MG63 (cell line): ENCODE data around the gene IL7R. TPM values are rescaled to one million over a fixed set of nuclear protein-coding genes. Genes with fewer than 3 reads are reported as not detected.

Experiments used
- DNase-seq: peaks from one replicate; pipeline ENCODE4 v3.0.0-alpha.2; 2020
- H3K27me3 ChIP-seq: fragments of 250-450 bp; sonication (Bioruptor Pico); 2 replicates; pipeline ENCODE4 v1.5.1; 2020; ENCODE audit warnings: mild to moderate bottlenecking, moderate library complexity
- H3K36me3 ChIP-seq: fragments of 250-450 bp; sonication (Bioruptor Pico); 2 replicates; pipeline ENCODE4 v1.5.1; 2020; ENCODE audit warnings: mild to moderate bottlenecking, moderate library complexity
- H3K4me3 ChIP-seq: fragments of 250-450 bp; sonication (Bioruptor Pico); 2 replicates; pipeline ENCODE4 v1.5.1; 2020; ENCODE audit warnings: mild to moderate bottlenecking, moderate library complexity
- H3K9me3 ChIP-seq: fragments of 250-450 bp; sonication (Bioruptor Pico); 2 replicates; pipeline ENCODE4 v1.5.1; 2020; ENCODE audit warnings: mild to moderate bottlenecking, moderate library complexity
- total RNA-seq: library from RNA; depleted of rRNA; stranded (reverse); fragments of >200 nt; shearing (Covaris generic); gene quantifications from 2 replicates; pipeline ENCODE4 v1.2.3, GENCODE V29; 2014; ENCODE audit warnings: low replicate concordance; rRNA removed

The IL7R gene
- total RNA-seq = 3.4 and 3.6 TPM in 2 replicates

- no peak for DNase-seq
- Histone ChIP-seq H3K4me3 (peak within 1 kb of the TSS; percentile 13), H3K36me3 (peaks cover 8% of the 10 kb centered on the region), H3K27me3 (no peaks in the 10 kb centered on the region), H3K9me3 (no peaks in the 10 kb centered on the region)
These were observed at the start of gene IL7R for GRCh38 chr5:35856765-35857351. IL7R (plus strand) TSS chr5:35856891; CDS start chr5:35856978, 87 bp downstream.

DNA sequence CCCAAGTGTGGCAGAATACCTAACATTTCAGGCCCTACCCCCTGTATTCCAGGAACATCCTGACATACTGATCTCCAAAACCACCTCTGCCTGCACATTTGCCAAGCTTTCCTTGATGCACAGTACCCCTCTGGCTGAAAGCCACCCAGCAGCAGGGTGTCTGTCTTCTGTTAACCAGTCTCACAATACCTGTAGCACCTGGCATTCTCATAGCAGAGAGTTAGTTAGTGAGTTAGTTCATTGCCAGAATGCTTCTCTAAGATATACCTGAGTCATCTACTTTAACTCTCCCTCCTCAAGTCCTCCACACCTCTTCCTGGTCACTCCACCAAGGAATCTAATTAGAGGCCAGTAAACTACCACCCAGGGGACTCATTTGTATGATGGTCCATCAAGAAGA is 46.1 kb upstream of the IL7R start:
- H3K36me3 ChIP-seq = no peaks in the 10 kb centered on the region
- DNase-seq = no peak
- H3K27me3 ChIP-seq = no peaks in the 10 kb centered on the region
- H3K9me3 ChIP-seq = no peaks in the 10 kb centered on the region
- no peak overlapping the region for H3K4me3 ChIP-seq

- no peak for DNase-seq
- Histone ChIP-seq H3K36me3 (no peaks in the 10 kb centered on the region), H3K27me3 (no peaks in the 10 kb centered on the region), H3K9me3 (no peaks in the 10 kb centered on the region), H3K4me3 (no peak overlapping the region)
These were observed 45.5 kb upstream of the IL7R start for GRCh38 chr5:35811108-35811741.

DNA sequence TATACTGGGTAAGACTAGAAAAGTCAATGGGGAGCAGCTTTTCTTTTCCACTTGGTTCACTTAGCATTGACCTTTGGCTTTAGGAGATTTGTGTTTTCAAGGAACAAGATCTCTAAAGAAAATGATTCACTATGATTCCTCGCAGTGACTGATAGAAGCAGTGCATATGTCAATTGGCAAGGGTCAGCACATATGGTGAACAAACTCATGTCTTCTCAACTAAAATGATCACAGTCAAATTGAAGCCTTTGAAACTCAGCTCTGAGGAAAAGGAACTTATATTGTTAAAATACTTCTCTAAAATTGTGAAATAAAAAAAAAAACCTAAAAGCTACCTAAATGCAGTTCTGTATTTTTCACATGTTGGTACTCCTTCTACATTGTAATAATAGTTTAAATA is 43.2 kb upstream of the IL7R start:
- H3K27me3 ChIP-seq = no peaks in the 10 kb centered on the region
- no peaks in the 10 kb centered on the region for H3K9me3 ChIP-seq
- H3K36me3 ChIP-seq = no peaks in the 10 kb centered on the region
- H3K4me3 ChIP-seq = no peak overlapping the region
- DNase-seq = no peak

- no peaks in the 10 kb centered on the region for H3K9me3 ChIP-seq
- no peak for DNase-seq
These were observed 41.4 kb upstream of the IL7R start for GRCh38 chr5:35815089-35815936.

DNA sequence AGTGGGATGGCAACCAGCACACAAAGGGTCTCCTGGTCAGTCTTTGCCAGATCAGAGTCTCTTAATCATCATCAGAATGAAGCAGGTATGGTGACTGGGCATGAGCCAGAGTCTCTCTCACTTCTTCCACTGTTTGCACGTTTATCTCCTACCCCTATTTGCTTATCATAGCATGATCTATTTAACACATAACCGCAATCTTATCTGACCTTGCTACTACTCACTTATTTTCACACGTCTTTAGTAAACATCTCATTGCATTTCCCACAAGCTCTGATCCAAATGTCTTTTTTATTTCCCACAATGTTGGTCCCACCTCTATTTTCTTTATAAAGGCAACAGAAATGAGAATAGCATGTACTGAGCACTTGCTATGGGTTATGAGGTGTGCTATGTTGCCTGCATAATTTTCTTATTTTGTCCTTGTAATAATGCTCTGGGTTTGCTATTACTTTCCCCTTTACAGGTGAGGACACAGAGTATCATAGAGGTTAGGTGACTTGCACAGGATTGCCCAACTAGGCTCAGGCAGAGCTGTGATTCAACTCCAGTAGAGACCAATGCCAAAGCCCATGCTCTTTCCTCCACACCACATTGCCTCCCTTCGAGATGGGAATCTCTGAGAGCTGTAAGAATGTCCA is 39.7 kb upstream of the IL7R start:
- no peak overlapping the region for H3K4me3 ChIP-seq
- H3K9me3 ChIP-seq = no peaks in the 10 kb centered on the region
- no peaks in the 10 kb centered on the region for H3K36me3 ChIP-seq
- H3K27me3 ChIP-seq = no peaks in the 10 kb centered on the region
- DNase-seq = no peak

More at GRCh38 chr5:35815089-35815936, 41.4 kb upstream of the IL7R start:
- Histone ChIP-seq H3K4me3 (no peak overlapping the region), H3K27me3 (no peaks in the 10 kb centered on the region), H3K36me3 (no peaks in the 10 kb centered on the region)

DNA sequence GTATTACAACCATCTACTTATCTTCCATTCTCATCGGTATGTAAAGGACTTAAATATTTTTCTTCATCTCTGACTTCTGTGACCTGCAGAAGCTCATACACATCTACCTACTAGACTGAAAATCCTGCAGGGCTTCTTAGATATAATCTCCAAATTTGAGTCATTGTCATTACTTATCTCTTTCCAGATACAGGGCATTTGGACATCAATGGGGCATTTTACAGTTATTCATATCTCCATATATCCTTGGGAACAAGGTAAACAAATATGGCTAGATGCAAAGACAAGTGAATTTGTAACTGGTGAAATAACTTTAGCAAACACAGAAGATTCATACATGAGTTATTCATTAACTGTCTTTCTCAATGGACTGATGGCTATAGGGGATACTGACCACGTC is 37.7 kb upstream of the IL7R start:
- no peaks in the 10 kb centered on the region for H3K27me3 ChIP-seq
- H3K4me3 ChIP-seq = no peak overlapping the region
- no peaks in the 10 kb centered on the region for H3K9me3 ChIP-seq
- no peak for DNase-seq
- no peaks in the 10 kb centered on the region for H3K36me3 ChIP-seq

DNA sequence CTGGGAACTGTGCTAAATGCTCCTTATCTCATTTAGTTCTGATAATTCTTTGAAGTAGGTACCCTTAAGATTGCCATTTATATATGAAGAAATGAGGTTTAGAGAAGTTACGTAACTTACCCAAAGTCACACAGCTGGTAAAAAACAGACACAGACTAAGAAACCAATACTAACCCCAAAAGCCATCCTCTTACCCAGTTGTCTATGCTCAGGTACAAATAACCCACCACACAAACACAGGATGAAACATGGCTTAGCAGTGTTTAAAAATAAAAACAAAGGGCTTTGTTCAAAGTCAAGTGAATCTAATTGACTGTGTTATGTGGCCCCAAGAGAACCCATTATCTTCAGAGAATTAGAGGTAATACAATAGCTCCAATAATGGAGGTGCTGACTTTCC is 37.0 kb upstream of the IL7R start:
- DNase-seq = no peak
- Histone ChIP-seq H3K4me3 (no peak overlapping the region), H3K27me3 (no peaks in the 10 kb centered on the region), H3K36me3 (no peaks in the 10 kb centered on the region), H3K9me3 (no peaks in the 10 kb centered on the region)

- no peak overlapping the region for H3K4me3 ChIP-seq
- no peaks in the 10 kb centered on the region for H3K36me3 ChIP-seq
- H3K27me3 ChIP-seq = no peaks in the 10 kb centered on the region
- no peaks in the 10 kb centered on the region for H3K9me3 ChIP-seq
- no peak for DNase-seq
These were observed 36.0 kb upstream of the IL7R start for GRCh38 chr5:35820735-35821134.

GRCh38 chr5:35821513-35821912 is 35.2 kb upstream of the IL7R start:
- no peaks in the 10 kb centered on the region for H3K27me3 ChIP-seq
- no peak overlapping the region for H3K4me3 ChIP-seq
- no peak for DNase-seq
- H3K36me3 ChIP-seq = no peaks in the 10 kb centered on the region
- H3K9me3 ChIP-seq = no peaks in the 10 kb centered on the region

GRCh38 chr5:35822511-35822910 is 34.2 kb upstream of the IL7R start:
- Histone ChIP-seq H3K36me3 (no peaks in the 10 kb centered on the region), H3K9me3 (no peaks in the 10 kb centered on the region), H3K4me3 (no peak overlapping the region), H3K27me3 (no peaks in the 10 kb centered on the region)
- no peak for DNase-seq

DNA sequence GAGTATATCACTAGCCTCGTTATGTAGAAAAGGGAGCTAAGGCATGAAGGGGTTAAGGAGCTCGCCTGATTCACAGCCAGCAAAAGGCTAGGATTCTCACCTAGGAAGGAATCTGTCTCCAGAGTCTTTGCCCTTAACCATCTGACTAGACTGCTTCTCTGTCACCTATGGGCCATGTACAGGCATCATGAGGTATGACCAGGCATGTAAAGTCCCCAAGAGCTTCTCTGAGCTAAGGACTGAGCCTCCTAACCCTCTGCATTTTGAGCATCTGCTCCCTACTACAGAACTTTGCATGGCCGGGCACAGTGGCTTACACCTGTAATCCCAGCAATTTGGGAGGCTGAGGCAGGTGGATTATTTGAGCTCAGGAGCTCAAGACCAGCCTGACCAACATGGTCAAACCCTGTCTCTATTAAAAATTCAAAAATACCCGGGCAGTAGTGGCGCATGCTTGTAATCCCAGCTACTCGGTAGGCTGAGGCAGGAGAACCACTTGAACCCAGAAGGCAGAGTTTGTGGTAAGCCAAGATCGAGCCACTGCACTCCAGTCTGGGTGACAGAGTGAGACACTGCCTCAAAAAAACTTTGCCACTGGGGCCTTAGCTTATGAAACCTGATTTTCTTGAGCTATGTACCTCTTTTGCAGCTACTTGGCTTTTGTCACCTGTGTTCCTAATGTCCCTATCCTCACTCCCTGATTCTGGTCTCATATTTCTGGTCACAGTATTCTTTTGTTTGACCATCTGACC is 33.2 kb upstream of the IL7R start:
- no peak overlapping the region for H3K4me3 ChIP-seq
- H3K9me3 ChIP-seq = no peaks in the 10 kb centered on the region
- DNase-seq = no peak
- no peaks in the 10 kb centered on the region for H3K27me3 ChIP-seq
- no peaks in the 10 kb centered on the region for H3K36me3 ChIP-seq

- H3K27me3 ChIP-seq = no peaks in the 10 kb centered on the region
- no peak for DNase-seq
- no peaks in the 10 kb centered on the region for H3K9me3 ChIP-seq
- no peak overlapping the region for H3K4me3 ChIP-seq
- no peaks in the 10 kb centered on the region for H3K36me3 ChIP-seq
These were observed 30.6 kb upstream of the IL7R start for GRCh38 chr5:35826056-35826455.

GRCh38 chr5:35826554-35826953 is 30.1 kb upstream of the IL7R start:
- no peak for DNase-seq
- H3K9me3 ChIP-seq = no peaks in the 10 kb centered on the region
- H3K36me3 ChIP-seq = no peaks in the 10 kb centered on the region
- no peaks in the 10 kb centered on the region for H3K27me3 ChIP-seq
- H3K4me3 ChIP-seq = no peak overlapping the region

DNA sequence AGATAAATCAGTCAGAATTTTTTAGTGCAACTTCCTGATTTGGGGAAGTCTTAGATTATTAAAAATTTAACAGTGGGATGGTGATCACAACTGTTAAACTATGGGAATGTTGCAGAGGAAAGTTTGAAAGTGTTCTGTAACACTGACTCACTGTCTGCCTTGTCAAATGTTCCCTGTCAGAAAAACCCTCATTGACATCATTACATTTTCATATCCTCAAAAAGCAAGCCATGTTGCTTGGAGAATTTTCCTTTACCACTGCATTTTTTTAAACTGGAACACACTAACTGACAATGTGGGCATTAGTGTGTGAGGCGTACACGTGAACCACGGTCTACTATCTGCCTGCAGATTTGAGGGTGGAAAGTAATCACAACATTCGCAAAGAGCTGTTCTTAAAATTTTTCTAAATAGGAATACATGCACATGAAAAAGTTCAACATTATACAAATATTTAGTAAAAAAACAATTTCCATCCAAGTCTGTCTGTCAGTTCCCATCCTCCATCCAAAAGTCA is 28.6 kb upstream of the IL7R start:
- Histone ChIP-seq H3K36me3 (no peaks in the 10 kb centered on the region), H3K9me3 (no peaks in the 10 kb centered on the region), H3K27me3 (no peaks in the 10 kb centered on the region), H3K4me3 (no peak overlapping the region)
- no peak for DNase-seq

GRCh38 chr5:35830587-35830986 is 26.1 kb upstream of the IL7R start:
- H3K9me3 ChIP-seq = no peaks in the 10 kb centered on the region

More at GRCh38 chr5:35830587-35830986, 26.1 kb upstream of the IL7R start:
- DNase-seq = no peak
- H3K4me3 ChIP-seq = no peak overlapping the region
- H3K27me3 ChIP-seq = no peaks in the 10 kb centered on the region
- no peaks in the 10 kb centered on the region for H3K36me3 ChIP-seq
